Left colon (tissue), 2 donors: ENCODE data around the gene DST. TPM values are rescaled to one million over a fixed set of nuclear protein-coding genes. Genes with fewer than 3 reads are reported as not detected.
A peak's percentile ranks its signal among the peaks of the same experiment; 100 is the strongest.

Experiments
- ATAC-seq: fragments of 200-7000 bp; cut with Tn5 transposase; one replicate; pipeline ENCODE4 v1.9.1; 2020; ENCODE audit warnings: mild to moderate bottlenecking, moderate library complexity
- DNase-seq, 2 donors: peaks; one replicate each; pipeline ENCODE4 v3.0.0-alpha.2; 2020
- intact Hi-C, 2 donors: fragments of 100-400 bp; cut with DNase I in 1 of 2; cut with micrococcal nuclease in 1 of 2; formaldehyde crosslinking; loops; one replicate each; pipeline versions ENCODE4 v1.11.2 to v1.14.0; 2022; cut with DNase I, micrococcal nuclease
- total RNA-seq, 2 donors: library from RNA; stranded (reverse); fragmentation: NEBNext Ultra II Directional; extraction: Animal tissue kit (Norgen Biotek cat#: 25700); gene quantifications; one replicate each; pipeline ENCODE4 v1.2.1, GENCODE V29; 2021
- donor health status: DM: no; HTN: no; CAD: no.
- donor health status: DM: yes; HTN: yes; CAD: no.

DST gene
- total RNA-seq, 2 donors from 2014 or later = 179 to 332 TPM

- ATAC-seq = no peak
- intact Hi-C loops = no loop called here
- no peak for DNase-seq
These were observed 114.8 kb downstream of the DST start for GRCh38 chr6:56527934-56528333.

DNA sequence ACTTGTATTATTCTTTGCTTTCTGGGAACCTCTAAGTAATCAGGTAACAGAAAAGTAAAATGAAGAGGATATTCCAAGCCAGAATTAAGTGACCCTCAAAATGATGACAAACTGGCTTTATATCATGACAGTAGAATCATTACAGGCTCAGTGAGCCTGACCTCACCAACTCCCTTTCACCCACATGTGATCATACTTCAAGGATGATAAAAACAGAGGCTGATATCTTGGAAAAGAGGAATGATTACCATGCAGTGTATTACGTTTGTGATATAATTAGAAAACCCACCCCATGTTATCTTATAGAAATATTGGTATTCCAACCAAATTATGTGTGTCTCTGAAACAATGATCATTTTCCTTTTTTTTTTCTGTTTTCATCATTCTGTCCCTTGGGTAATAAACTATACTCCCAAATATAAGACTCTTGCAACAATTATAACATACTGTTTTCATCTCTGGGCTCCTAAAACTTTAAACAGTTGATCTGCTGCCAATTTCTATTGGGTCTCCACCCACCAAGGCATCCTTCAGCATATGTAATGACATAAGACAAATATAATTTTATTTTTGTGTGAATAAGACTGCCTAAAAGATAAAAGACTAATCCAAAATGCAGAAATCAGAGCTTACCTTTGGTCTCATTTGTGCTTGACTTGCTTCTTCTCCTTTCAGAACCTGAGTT lies 115.7 kb downstream of the DST start:
- intact Hi-C loops = no loop called here
- ATAC-seq = no peak
- no peak for DNase-seq

DNA sequence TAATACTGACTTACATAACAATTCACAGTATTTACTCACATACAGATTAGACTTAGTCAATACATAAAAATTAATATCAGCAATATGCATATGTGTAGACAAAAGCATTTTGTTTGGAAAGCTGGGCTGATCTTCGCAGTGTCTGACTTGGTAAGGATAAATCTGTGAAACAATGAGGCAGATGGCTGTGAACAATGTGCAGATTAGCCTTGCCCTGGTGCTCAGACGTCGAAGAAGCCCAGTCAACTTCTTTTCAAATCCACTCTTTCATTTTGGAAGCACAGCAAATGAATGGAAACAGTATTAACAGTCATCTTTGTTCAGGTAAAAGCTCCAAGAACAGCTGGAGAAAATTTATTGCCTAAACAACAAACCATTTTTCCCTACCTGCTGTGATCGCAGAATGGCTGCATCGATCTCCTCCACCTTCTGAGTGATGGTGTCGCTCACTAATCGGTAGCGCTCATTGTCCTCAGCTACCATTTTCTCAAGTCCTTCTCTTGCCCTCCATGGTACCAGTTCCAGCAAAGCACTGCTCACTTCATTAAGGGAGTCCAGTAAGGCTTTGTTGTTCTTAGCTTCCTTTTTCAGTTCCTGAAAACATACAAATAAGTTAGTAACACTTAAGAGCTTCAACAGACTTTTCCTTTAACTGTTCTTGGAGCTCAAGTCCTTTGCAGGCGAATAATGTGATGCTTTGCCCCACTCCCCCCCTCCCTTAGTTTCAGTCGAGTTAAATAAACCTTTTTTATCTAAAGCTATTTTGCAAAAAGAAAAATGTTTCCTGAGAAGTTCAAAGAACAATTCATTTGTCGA lies 116.5 kb downstream of the DST start:
- DNase-seq (no peak), ATAC-seq (no peak)
- intact Hi-C loops = no loop called here

- intact Hi-C loops = no loop called here
- ATAC-seq (no peak), DNase-seq (no peak)
These were observed 117.6 kb downstream of the DST start for GRCh38 chr6:56524891-56525703.

- ATAC-seq = no peak
- intact Hi-C loops = no loop called here
- DNase-seq = no peak
These were observed 120.0 kb downstream of the DST start for GRCh38 chr6:56522495-56523270.

GRCh38 chr6:56521976-56522375 lies 120.7 kb downstream of the DST start:
- no peak for DNase-seq
- intact Hi-C loops = no loop called here
- ATAC-seq = peak; percentile 31

- intact Hi-C loops = no loop called here
- ATAC-seq = peak; percentile 63
These were observed 121.2 kb downstream of the DST start for GRCh38 chr6:56521454-56521853.

DNA sequence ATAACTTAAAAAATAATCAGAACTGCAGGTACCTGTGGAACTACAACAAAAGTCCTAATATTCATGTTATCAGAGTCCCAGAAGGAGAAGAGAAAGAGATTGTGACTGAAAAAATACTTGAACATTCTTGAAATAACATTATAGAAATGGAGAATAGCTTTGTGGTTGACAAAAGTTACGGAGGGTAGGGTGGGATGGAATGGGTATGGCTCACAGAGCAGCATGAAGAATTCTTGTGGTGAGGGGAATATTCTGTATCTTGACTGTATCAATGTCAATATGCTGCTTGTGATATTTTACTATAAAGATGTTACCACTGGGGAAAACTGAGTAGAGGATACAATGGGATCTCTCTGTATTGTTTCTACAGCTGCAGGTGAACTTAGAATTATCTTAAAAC lies 122.5 kb downstream of the DST start:
- DNase-seq (no peak), ATAC-seq (no peak)
- intact Hi-C loops = no loop called here

More at GRCh38 chr6:56521454-56521853, 121.2 kb downstream of the DST start:
- no peak for DNase-seq

- ATAC-seq (peak; percentile 50), DNase-seq (no peak)
These were observed 123.5 kb downstream of the DST start for GRCh38 chr6:56518995-56519767.

GRCh38 chr6:56517155-56517745 lies 125.4 kb downstream of the DST start:
- no peak for ATAC-seq
- DNase-seq = no peak
- intact Hi-C loops = no loop called here

More at GRCh38 chr6:56518995-56519767, 123.5 kb downstream of the DST start:
- intact Hi-C loops = no loop called here

DNA sequence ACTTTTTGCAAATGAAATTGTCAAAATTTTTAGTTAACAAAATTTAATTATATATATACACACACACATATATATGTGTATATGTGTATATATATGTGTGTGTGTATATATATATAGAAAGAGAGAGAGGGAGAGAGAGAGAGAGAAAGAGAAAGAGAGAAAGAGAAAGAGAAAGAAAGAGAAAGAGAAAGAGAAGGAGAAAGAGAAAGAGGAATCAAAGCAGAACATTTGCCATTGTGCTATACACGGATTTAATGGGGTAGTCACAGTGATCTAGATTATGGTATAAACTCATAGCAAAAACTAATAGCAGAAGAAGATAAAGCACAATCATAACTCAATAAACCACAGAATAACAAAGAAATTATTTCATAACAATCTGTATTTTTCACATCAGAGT lies 126.7 kb downstream of the DST start:
- DNase-seq (no peak), ATAC-seq (no peak)
- intact Hi-C loops = no loop called here

- peak in 1 of 2 donors; percentile 11 for DNase-seq
- peak; percentile 42 for ATAC-seq
- intact Hi-C loops = no loop called here
These were observed 127.4 kb downstream of the DST start for GRCh38 chr6:56515081-56515905.

DNA sequence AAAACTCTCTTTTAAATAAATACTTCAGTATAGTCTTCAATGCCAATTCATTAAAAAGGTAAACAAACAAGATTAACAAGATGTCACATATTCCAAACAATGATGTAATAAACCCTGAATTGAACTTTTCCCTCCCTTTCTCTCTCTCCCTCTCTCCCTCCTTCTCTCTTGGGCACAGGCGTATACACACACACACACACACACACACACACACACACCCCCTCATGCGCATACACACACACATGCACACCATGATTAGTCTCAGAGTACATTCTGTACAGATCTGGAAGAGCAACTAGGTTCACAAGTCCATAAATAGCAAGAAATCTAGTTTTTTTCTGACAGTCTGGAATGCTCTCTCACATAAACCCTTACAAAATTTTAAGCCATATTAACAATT lies 128.3 kb downstream of the DST start:
- ATAC-seq = no peak
- intact Hi-C loops = no loop called here
- DNase-seq = no peak

DNA sequence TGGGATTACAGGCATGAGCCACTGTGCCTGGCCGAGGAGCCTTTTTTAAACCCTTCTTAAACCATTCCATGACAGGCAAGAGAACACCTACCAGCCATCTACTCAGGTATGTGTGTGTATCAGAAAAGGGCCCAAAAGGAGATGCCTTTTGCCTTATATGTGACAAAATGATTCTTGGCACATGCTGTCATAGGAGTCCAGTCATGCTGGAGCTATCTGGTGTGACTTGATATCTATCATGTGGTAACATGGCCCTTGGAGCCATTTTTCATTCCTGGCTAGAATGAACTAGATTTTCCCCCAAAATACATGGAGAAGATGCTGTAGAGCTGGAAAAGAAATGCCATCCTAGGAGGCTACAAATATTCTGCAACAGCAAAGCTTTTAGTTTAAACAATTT lies 129.1 kb downstream of the DST start:
- intact Hi-C loops = no loop called here
- ATAC-seq (no peak), DNase-seq (no peak)

GRCh38 chr6:56511591-56511990 lies 131.1 kb downstream of the DST start:
- intact Hi-C loops = no loop called here
- DNase-seq (no peak), ATAC-seq (no peak)

DNA sequence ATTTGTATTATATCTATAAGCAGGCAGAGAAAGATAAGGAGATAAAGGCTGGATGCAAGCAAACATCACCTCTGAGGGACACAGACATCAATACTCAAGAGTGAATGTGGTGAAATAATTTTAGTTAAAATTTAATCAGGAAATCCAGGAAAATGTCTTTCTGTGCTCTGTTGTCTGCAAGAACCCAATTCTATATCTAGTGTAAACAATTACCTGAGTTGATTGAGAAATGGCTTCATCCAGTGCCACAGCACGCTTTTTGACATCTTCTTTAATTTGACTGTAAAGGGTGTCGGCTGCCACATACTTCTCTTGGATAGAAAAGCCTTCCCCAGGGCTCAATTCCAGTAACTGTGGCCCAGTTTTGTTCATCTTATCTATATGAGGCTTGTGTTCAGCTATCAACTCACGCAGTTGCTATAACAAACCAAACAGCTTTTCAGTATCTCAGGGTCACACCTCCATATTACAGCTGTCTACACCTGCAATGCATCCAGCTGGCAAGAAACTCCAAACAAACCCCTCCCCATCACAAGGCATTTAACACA lies 131.6 kb downstream of the DST start:
- intact Hi-C loops = no loop called here
- DNase-seq (peak in 1 of 2 donors; percentile 35), ATAC-seq (peak; percentile 92)

DNA sequence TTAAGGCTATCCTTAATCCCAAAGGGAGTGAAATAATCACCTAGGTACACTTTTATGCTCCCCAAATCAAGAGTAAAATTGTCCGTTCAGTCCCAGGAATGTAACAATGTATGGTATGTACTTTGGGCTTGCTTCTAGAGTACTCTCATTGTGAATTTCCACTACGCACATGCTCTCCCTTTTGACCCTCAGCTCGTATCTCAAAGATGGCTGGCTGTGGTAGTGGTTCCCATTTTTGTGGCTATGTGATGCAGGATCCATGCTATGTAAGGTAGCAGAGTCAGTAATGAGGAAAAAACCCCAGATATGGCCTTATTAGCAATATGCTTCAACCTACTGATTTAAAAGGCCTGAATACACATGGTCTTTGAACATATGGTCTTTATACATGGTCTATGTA lies 133.7 kb downstream of the DST start:
- DNase-seq (no peak), ATAC-seq (no peak)
- intact Hi-C loops = no loop called here
